ENCODE data around the gene RABL6. TPM values are rescaled to one million over a fixed set of nuclear protein-coding genes. Genes with fewer than 3 reads are reported as not detected.
"Not testable (repeated sequence)": the region's sequence is repeated elsewhere in the genome, so short reads cannot be mapped to it uniquely, and the experiment has no call there.

RABL6 gene
- total RNA-seq, 4 donors from 2014 or later = 54.9 to 70.7 (median 61.5) TPM

DNA sequence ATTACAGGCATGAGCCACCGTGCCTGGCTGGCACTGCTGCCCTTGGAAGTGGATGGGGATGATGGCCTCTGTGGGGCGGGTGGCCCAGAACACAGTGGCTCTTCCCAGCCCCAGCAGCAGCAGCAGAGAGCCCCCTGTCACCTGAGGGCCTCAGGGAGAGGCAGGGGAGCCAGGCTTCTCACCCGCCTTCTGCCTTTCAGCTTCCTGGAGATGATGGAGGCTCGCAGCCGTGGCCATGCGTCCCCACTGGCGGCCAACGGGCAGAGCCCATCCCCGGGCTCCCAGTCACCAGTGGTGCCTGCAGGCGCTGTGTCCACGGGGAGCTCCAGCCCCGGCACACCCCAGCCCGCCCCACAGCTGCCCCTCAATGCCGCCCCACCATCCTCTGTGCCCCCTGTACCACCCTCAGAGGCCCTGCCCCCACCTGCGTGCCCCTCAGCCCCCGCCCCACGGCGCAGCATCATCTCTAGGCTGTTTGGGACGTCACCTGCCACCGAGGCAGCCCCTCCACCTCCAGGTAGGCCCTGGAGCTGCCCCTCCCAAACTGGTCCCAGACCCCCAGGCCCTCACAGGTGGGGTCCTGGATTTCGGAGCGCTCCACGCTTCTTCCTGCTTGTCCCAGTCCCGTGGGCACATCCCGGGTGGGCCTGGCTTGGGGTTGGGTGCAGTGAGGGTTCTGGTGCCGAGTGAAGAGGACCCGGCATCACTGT is 29.6 kb downstream of the RABL6 start:
- H3K9me3 ChIP-seq = no peaks in the 10 kb centered on the region
- H3K27me3 ChIP-seq = no peaks in the 10 kb centered on the region
- intact Hi-C loops (cut with DNase I) = no loop called here
- peaks cover 12 to 22% (median 14%) of the 10 kb centered on the region in 3 donors for H3K4me1 ChIP-seq
- peaks cover 4 to 86% (median 15%) of the 10 kb centered on the region in 3 donors for H3K36me3 ChIP-seq
- WGBS, 2 donors = 83 to 92% methylated on average over 1 to 10 of the region's 27 CpGs
- no peak for DNase-seq
- no peak for TF ChIP-seq POLR2A (IDR thresholded peaks at IDR 0.05)
- TF ChIP-seq, protein P1, sequence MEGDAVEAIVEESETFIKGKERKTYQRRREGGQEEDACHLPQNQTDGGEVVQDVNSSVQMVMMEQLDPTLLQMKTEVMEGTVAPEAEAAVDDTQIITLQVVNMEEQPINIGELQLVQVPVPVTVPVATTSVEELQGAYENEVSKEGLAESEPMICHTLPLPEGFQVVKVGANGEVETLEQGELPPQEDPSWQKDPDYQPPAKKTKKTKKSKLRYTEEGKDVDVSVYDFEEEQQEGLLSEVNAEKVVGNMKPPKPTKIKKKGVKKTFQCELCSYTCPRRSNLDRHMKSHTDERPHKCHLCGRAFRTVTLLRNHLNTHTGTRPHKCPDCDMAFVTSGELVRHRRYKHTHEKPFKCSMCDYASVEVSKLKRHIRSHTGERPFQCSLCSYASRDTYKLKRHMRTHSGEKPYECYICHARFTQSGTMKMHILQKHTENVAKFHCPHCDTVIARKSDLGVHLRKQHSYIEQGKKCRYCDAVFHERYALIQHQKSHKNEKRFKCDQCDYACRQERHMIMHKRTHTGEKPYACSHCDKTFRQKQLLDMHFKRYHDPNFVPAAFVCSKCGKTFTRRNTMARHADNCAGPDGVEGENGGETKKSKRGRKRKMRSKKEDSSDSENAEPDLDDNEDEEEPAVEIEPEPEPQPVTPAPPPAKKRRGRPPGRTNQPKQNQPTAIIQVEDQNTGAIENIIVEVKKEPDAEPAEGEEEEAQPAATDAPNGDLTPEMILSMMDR (IDR thresholded peaks at IDR 0.05) = no peak
- H3K4me3 ChIP-seq = no peak overlapping the region
- H3K27ac ChIP-seq = no peak overlapping the region

DNA sequence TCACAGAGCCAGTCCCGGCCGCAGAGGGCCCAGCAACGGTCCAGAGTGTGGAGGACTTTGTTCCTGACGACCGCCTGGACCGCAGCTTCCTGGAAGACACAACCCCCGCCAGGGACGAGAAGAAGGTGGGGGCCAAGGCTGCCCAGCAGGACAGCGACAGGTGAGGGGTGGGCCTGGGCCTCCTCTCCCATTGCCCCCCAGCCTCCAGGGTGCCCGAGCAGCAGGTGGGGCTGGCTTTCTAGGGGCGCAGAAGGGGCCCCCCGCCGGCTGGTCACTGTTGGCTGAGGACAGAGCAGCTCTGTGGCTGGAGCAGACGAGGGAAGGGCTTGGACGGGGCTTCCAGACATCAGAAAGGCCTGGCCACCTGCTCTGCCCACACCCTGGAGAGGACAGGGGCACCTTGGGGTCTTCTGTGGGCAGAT is 30.1 kb downstream of the RABL6 start:
- Histone ChIP-seq H3K36me3 (peaks cover 4 to 80% (median 9%) of the 10 kb centered on the region in 3 donors), H3K4me1 (peaks cover 18 to 28% (median 20%) of the 10 kb centered on the region in 3 donors)
- WGBS, 2 donors = 60% methylated on average over 1 of the region's 15 CpGs; no CpG with 5 or more reads in 1 of the 2 donors
- H3K9me3 ChIP-seq; DNase-seq; intact Hi-C loops (cut with DNase I); H3K27me3 ChIP-seq; H3K27ac ChIP-seq; H3K4me3 ChIP-seq: not testable (repeated sequence)

DNA sequence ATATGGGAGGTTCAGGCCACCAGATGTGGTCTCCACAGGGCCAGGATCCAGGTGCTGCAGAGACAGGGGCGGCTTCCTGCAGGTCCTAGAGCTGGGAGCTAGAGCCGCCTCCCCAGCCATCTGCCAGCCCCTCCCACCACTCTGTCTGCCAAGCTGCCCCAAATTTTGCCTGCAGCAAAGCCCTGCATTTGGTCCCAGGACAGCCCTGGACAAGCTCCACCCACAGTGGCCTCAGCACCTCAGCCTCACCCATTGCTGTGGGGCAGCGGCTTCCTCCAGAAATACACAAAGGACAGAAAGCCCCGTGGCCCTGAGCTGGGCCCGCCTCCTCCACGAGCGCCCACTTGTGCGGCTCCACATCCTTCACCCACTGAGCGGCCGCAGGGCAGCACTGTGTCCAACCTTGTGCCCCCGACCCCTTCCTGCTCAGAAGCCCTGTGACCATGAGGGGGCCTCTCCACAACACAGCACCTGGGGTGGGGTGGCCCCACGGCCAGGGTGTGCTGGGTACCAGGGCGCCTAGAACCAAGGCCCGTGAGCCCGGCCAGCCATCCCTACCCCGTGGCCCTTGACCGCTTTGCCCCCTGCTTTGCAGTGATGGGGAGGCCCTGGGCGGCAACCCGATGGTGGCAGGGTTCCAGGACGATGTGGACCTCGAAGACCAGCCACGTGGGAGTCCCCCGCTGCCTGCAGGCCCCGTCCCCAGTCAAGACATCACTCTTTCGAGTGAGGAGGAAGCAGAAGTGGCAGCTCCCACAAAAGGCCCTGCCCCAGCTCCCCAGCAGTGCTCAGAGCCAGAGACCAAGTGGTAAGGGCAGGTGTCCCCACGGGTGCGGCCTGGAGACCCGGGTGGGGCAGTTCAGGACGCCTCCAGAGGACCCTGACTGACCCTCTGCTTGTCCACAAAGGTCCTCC is 30.8 kb downstream of the RABL6 start:
- Histone ChIP-seq H3K4me3 (no peak overlapping the region), H3K9me3 (no peaks in the 10 kb centered on the region), H3K27me3 (peaks cover 0 to 7% (median 3%) of the 10 kb centered on the region in 4 donors), H3K27ac (no peak overlapping the region), H3K36me3 (peaks cover 4 to 73% (median 9%) of the 10 kb centered on the region in 3 donors), H3K4me1 (peaks cover 25 to 35% (median 27%) of the 10 kb centered on the region in 3 donors)
- intact Hi-C loops (cut with DNase I) = no loop called here
- WGBS, 2 donors = 79% methylated on average over 16 of the region's 29 CpGs; no CpG with 5 or more reads in 1 of the 2 donors
- DNase-seq = no peak
- TF ChIP-seq POLR2A (IDR thresholded peaks at IDR 0.05) = no peak
- TF ChIP-seq, protein P1 (IDR thresholded peaks at IDR 0.05) = no peak

DNA sequence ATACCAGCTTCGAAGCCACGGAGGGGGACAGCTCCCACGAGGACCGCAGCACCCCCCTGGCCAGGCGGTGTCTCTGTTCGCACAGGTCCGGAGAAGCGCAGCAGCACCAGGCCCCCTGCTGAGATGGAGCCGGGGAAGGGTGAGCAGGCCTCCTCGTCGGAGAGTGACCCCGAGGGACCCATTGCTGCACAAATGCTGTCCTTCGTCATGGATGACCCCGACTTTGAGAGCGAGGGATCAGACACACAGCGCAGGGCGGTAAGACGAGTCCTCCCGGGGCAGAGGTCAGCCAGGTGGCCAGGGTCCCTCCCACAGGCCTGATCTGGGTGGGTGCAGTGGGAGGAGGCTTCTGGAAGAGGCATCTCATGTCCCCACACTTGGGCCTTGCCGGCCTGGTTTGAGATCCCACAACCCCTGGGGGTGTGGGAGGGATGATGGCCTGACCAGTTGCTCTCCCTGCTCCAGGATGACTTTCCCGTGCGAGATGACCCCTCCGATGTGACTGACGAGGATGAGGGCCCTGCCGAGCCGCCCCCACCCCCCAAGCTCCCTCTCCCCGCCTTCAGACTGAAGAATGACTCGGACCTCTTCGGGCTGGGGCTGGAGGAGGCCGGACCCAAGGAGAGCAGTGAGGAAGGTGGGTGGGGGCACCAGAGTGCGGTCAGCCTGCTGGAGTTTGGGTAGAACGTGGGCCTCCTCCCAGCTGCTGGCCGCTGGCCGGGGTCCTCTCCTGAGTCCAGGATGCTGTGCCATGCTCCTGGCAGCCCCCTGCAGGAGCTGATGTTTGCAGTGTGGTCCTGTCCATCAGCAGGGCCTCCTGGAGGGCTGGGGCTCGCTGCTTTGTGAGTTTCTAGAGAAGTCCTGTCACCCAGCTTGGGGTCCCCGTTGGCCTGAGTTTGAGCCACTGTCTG is 31.7 kb downstream of the RABL6 start:
- no peak for DNase-seq
- peaks cover 4 to 64% (median 9%) of the 10 kb centered on the region in 3 donors for H3K36me3 ChIP-seq
- H3K27ac ChIP-seq = no peak overlapping the region
- H3K4me3 ChIP-seq = no peak overlapping the region
- intact Hi-C loops (cut with DNase I) = no loop called here
- WGBS, 2 donors = 63% methylated on average over 7 of the region's 36 CpGs
- H3K9me3 ChIP-seq = no peaks in the 10 kb centered on the region
- H3K27me3 ChIP-seq = peaks cover 0 to 16% (median 7%) of the 10 kb centered on the region in 4 donors
- TF ChIP-seq, protein P1 (IDR thresholded peaks at IDR 0.05) = no peak
- no peak for TF ChIP-seq POLR2A (IDR thresholded peaks at IDR 0.05)
- H3K4me1 ChIP-seq = peaks cover 33 to 44% (median 36%) of the 10 kb centered on the region in 3 donors

All from esophagus squamous epithelium (tissue), 5 donors.